GM18907 (cell line): Measurements from ENCODE around the gene DHX9.
"Not testable (repeated sequence)": the region's sequence is repeated elsewhere in the genome, so short reads cannot be mapped to it uniquely, and the experiment has no call there.

ENCODE experiments used
- ATAC-seq: cut with Tn5 transposase; IDR thresholded peaks from one replicate; pipeline ENCODE4 v1.9.1; 2021; ENCODE audit warnings: mild to moderate bottlenecking, moderate library complexity; ENCODE audit not compliant: unreplicated experiment

DHX9 gene

DNA sequence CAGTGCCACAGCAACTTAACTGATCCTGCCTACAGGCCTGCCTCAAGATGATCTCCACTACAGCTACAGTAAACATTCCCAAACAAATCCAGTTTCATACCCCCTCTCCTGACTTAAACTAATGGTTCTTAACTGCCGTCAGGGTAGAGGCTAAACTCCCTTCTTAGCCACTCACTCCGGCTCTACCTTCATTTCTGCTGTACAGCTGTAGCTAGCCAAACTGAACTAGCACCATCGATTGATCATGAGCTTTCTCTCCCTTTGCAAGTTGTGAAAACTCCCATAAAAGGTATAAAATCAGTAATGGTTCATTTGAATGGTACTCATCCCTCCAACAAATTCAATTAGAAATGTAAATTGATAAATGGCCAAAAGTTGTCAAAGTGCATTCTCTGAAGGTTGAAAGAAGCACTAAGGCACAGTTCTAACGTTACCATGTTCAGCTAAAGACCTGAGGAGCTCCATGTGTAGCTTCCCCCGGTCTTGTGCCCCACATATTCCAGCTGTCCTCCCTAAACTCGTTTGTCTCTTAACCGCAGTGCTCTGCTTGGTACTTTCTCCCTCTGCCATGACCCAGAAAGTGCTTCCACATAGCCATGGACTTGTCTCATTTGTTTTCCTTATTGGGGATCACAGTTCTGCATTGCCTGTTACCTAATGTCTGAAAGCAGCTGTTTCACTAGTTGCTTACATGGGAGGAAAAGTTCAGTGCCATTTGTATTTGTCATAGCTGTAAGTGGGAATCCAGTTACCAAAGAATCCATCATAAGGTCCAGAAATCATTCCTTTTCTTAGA, 49.8 kb downstream of the DHX9 start:
- no peak for ATAC-seq

DNA sequence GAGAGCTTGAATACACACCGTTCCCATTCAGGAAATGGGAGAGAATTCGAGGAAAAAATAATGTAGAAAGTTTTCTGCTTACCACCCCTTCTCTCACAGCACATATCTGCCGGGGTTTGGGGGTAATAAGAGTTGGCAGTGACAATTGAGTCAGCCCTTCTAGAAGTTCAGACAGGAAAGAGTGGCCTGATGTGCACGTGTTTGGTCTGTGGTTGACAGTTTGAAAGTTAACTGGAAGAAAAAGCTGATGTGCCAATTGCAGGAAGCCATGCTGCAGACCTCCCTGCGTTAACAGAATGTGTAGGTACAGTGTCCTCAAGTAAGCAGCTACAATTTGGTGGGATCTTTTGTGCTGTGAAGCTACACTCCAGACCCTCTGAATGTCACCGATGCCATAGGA, 50.9 kb downstream of the DHX9 start:
- no peak for ATAC-seq

DNA sequence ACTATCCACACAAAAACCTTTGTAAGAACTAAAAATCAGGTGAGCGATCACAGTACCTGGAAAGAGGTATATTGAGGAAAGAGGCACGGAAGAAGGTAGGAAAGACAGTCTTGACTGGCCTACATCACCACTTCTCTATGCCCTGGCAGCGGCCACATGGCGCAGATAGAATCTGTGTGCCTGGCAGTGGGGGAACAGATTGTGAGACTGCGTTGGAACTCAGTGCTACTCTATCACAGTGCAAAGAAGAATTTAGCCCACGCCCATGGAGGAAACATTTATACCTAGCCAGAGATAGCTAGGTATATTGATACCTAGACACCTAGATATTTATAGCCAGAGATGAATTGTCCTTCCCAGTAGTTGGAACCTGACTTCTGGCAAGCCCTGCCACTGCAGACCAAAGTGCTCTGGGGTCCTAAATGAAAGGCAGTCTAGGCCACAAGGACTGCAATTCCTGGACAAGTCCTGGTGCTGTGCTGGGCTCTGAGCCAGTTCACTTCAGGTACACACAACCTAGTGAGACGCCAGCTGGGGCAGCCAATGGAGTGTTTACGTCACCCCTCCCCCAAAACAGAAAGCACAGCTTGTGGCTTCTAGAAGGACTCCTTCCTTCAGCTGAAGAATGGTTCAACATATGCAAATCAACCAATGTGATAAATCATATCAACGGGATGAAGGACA, 51.9 kb downstream of the DHX9 start:
- no peak for ATAC-seq

DNA sequence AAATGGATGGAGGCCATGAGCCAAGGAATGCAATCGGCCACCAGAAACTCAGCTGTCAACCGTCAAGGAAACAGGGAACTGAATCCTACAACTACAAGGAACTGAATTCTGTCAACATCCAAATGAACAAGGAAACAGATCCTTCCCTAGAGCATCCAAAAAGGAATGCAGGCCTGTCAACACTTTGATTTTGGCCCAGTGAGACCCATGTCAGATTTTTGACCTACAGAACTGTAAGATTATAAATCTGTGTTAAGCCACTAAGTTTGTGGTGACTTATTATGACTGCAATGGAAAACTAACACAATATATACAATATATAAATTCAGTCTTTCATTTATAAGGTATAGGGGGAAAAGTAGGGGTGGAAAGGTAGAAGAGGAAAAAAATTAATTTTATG, 58.5 kb downstream of the DHX9 start:
- ATAC-seq: no peak

DNA sequence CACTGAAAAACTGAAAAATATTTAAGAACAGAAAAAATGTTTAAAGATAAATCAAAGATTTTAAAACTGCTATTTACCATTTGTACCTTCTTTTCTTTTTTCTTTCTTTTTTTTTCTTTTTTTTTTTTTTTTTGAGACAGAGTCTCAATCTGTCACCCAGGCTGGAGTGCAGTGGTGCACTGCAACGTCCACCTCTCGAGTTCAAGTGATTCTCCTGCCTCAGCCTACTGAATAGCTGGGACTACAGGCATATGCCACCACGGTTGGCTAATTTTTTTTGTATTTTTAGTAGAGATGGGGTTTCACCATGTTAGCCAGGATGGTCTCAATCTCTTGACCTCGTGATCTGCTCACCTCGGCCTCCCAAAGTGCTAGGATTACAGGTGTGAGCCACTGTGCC, 62.8 kb downstream of the DHX9 start:
- not testable (repeated sequence) for ATAC-seq

DNA sequence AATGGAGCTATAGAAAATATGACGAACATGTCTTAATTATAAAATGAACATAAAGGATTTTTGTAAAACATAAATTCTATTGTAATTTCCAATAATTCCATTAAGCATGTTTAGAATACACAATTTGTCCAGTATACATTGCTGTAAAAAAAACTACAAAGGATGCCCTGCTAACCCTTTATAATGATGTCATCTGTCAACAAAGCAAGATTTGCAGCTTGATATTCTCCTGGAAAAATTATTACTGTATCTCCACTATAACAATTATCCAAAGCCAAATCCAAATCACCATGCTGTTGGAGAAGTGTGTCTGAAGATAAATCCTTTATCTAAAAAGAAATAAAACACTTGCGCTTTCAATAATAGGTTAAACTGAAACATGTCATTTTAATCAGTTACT, 66.2 kb downstream of the DHX9 start:
- ATAC-seq: no peak

DNA sequence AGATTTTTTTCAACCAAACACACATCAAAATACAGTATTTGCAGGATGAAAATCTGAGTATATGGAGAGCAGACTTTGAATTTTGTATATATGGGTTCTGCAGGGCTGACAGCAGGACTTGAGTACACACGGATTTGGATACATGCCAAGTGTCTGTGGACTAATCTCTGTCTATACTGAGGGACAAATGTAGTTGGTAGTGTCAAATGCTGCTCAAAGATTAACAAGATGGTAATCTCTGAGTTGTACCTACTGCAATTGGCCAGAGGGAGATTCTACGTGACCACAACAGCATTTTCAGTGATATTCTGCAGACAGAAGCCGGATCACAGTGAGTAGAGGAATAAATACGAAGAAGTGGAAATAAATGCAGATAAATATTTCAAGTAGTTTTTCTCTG, 70.4 kb downstream of the DHX9 start:
- ATAC-seq: no peak

DNA sequence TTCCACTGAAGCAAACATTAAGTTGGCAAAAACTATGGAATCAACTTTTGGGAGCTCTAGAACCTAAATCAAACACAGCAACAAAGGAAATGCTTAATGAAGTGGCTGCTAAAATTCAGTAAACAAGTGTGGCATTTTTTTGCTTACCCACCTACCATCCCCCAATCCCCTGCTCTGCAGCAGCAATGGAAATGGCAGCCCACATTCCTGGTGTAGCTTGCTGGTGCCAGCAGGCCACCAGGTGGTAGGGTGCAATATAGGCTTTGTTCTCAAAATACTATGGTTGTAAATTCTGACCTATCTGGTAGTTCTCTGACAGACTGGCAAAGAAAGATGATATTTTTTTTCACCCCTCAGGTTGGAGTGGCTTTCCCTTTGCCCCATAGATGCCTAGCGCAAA, 71.0 kb downstream of the DHX9 start:
- ATAC-seq: no peak

DNA sequence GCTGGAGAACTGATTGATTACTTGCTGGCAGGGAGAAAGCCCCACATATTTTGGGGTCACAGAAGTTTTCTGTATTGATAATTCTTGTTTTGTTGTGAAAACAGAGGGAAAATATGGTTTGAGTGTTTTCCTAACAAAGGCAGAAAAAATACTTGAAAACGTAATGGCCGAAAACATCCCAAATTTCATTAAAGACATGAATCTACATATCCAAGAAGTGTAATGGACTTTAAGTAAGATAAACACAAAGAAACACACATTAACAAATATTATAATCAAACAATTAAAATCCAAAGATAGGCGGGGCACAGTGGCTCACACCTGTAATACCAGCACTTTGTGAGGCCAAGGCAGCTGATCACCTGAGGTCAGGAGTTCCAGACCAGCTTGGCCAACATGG, 74.3 kb downstream of the DHX9 start:
- ATAC-seq: no peak

DNA sequence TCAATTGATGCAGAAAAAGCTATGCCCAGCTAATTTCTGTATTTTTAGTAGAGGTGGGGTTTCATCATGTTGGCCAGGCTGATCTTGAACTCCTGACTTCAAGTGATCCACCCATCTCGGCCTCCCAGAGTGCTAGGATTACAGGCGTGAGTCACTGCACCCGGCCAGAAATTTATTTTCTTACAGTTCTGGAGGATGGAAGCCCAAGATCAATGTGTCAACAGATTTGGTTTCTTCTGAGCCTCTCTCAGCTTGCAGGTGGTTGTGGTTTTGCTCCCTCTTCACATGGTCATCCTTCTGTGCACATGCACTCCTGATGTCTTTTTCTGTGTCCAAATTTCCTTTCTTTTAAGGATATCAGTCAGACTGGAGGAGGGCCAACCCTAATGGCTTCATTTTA, 78.2 kb downstream of the DHX9 start:
- ATAC-seq: no peak

DNA sequence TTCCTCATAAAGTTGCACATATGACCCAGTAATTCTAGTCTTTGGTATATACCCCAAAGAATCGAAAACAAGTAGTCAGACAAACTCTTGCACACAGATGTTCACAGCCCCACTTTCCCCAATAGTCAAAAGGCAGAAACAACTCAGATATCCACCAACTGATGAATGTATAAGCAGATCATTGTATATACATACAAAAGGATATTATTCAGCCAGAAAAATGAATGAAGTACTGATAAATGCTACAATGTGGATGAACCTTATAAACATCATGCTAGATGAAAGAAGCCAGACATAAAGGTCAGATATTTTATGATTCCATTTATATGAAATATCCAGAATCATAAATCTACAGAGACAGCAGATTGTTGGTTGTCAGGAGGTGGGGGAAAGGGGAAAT, 86.5 kb downstream of the DHX9 start:
- no peak for ATAC-seq

DNA sequence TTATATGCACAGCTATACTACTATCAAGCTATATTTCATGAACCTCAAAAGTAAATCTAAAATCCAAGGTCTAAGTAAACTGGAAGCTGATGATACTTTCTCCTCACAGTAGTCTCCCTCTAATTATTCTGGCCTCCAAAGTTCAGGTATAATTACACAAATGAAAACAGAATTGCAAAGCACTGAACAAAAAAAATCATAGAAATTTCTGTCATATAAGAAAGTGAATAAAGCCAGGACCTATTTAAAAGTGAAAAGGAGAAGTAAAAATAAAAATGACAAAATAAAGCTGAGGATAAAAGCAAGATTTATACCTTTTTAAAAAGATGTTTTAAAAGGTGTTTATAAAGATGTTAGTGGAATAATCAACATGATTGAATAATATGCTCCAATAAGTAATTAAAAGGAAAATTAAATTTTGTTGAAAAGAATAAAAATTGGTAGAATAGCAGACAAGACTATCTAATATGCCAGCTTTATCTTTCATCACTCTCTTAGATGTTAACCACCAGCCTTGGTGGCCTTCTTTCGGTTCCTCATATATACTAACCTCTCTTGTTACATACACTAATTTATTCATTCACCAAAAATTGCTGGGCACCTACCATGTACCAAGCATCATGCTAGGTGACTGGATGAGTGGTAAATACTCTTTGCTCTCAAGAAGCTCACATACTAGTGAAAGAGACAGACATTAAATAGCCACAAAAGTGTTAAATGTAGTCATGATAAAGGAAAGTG, 88.7 kb downstream of the DHX9 start:
- peak; percentile 64 for ATAC-seq

DNA sequence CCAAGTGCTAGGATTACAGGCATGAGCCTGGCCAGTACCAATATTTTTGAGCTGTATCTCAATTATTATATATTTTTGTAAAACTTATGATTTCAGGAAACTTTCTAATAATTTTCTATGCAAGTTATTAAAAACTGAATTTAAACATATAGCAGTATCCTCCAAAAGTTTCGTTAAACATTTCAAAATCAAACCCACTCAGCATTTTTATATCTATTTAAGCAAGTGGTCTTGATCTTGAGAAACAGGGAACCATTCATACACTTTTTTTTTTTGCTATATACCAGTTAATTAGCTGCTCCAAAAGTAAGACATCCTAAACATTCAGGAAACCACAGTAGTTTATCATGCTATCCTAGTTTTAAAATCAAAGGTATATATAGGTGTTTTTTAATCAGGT, 91.8 kb downstream of the DHX9 start:
- no peak for ATAC-seq

DNA sequence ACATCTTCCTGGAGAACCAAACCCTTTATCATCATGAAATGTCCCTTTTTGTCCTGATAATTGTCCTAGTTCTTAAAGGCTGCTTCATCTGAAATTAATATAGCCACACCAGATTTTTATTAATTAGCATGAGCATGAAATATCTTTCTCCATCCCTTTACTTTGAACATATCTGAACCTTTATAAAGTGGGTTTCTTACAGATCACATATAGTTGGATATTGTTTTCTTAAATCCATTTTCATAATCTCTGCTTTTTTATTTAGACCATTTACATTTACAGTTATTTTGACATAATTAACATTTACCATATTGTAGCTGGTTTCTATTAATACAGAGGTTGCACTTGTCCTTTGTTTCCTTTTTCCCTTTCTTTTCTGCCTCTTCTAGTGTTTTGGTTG, 96.6 kb downstream of the DHX9 start:
- ATAC-seq: no peak
